Vagina (tissue), 2 donors: Measurements from ENCODE around the gene UBE3D. TPM values are rescaled to one million over a fixed set of nuclear protein-coding genes. Genes with fewer than 3 reads are reported as not detected.
"Not testable (repeated sequence)": the region's sequence is repeated elsewhere in the genome, so short reads cannot be mapped to it uniquely, and the experiment has no call there.

Experiments
- DNase-seq, 2 donors: peaks; one replicate each; pipeline ENCODE4 v3.0.0-alpha.2; 2017; ENCODE audit errors: extremely low spot score in 2 of 2
- H3K27ac ChIP-seq: fragments of 200-600 bp; sonication (generic); one replicate; pipeline ENCODE4 v1.5.1; 2019
- H3K27me3 ChIP-seq: fragments of 200-600 bp; sonication (generic); one replicate; pipeline ENCODE4 v1.5.1; 2019
- H3K36me3 ChIP-seq, 2 donors: fragments of 200-600 bp; sonication (generic); one replicate each; pipeline ENCODE4 v1.5.1; 2017 to 2019
- H3K4me1 ChIP-seq: fragments of 200-600 bp; sonication (generic); one replicate; pipeline ENCODE4 v1.5.1; 2019
- H3K4me3 ChIP-seq, 2 donors: fragments of 200-600 bp; sonication (generic); 1 replicate in 1 of 2; 2 replicates in 1 of 2; pipeline ENCODE4 v1.5.1; 2016 to 2019
- H3K9me3 ChIP-seq: fragments of 200-600 bp; sonication (generic); one replicate; pipeline ENCODE4 v1.5.1; 2019
- POLR2A ChIP-seq, 2 donors: fragments of 450-650 bp; IDR thresholded peaks; one replicate each; pipeline ENCODE4 v1.6.1; 2017; ENCODE audit warnings: antibody characterized with exemption in 2 of 2, mild to moderate bottlenecking in 2 of 2, moderate library complexity in 2 of 2
- POLR2AphosphoS5 ChIP-seq, 2 donors: sonication (generic); formaldehyde crosslinking; IDR thresholded peaks; one replicate each; pipeline ENCODE4 v1.9.0; 2017; ENCODE audit warnings: antibody characterized with exemption in 2 of 2, mild to moderate bottlenecking in 2 of 2, low read depth in 1 of 2; ENCODE audit not compliant: insufficient read depth in 1 of 2
- intact Hi-C: fragments of 100-400 bp; cut with DNase I; formaldehyde crosslinking; loops from one replicate; pipeline ENCODE4 v1.15.1; 2023
- total RNA-seq: library from RNA; depleted of rRNA; stranded (reverse); fragments of >200 nt; gene quantifications from one replicate; pipeline ENCODE4 v1.2.3, GENCODE V29; 2016
- TF ChIP-seq, protein P1 (sequence below), 3 experiments: fragments of 450-650 bp in 2 of 3; fragments of 200-600 bp in 1 of 3; sonication (generic) in 1 of 3; IDR thresholded peaks; one replicate each; pipeline ENCODE4 v1.5.1; 2017 to 2019; ENCODE audit warnings: antibody characterized with exemption in 3 of 3, mild to moderate bottlenecking in 2 of 3, moderate library complexity in 2 of 3

Gene UBE3D
- total RNA-seq, 1 donor from 2014 or later, result 8.3 TPM

DNA sequence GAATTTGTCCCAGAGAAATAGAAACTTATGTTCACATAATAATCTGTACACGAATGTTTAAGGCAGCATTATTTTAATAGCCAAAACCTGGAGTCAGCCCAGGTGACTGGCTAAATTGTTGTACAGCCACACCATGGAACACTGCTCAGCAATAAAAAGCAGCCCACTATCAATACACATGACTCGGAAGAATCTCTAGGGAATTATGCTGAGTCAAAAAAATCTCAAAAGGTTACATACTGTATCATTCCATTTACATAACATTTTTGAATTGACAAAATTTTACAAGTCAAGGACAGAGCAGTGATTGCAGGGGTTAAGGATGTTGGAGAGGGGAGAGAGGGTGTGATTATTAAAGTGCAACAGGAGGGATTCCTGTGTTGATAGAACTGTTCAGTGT lies 163.4 kb downstream of the UBE3D start:
- no peaks in the 10 kb centered on the region for H3K9me3 ChIP-seq
- intact Hi-C loops, result no loop called here
- H3K4me1 ChIP-seq, result peaks cover 9% of the 10 kb centered on the region
- TF ChIP-seq, protein P1, sequence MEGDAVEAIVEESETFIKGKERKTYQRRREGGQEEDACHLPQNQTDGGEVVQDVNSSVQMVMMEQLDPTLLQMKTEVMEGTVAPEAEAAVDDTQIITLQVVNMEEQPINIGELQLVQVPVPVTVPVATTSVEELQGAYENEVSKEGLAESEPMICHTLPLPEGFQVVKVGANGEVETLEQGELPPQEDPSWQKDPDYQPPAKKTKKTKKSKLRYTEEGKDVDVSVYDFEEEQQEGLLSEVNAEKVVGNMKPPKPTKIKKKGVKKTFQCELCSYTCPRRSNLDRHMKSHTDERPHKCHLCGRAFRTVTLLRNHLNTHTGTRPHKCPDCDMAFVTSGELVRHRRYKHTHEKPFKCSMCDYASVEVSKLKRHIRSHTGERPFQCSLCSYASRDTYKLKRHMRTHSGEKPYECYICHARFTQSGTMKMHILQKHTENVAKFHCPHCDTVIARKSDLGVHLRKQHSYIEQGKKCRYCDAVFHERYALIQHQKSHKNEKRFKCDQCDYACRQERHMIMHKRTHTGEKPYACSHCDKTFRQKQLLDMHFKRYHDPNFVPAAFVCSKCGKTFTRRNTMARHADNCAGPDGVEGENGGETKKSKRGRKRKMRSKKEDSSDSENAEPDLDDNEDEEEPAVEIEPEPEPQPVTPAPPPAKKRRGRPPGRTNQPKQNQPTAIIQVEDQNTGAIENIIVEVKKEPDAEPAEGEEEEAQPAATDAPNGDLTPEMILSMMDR (IDR thresholded peaks at IDR 0.05), result no peak
- TF ChIP-seq POLR2A (IDR thresholded peaks at IDR 0.05) (no peak), POLR2AphosphoS5 (IDR thresholded peaks at IDR 0.05; ENCODE audit: insufficient read depth in 1 of 2, low read depth in 1 of 2) (no peak)
- no peak overlapping the region for H3K27ac ChIP-seq
- no peak for DNase-seq
- no peak overlapping the region for H3K4me3 ChIP-seq
- no peaks in the 10 kb centered on the region for H3K27me3 ChIP-seq
- no peaks in the 10 kb centered on the region for H3K36me3 ChIP-seq

DNA sequence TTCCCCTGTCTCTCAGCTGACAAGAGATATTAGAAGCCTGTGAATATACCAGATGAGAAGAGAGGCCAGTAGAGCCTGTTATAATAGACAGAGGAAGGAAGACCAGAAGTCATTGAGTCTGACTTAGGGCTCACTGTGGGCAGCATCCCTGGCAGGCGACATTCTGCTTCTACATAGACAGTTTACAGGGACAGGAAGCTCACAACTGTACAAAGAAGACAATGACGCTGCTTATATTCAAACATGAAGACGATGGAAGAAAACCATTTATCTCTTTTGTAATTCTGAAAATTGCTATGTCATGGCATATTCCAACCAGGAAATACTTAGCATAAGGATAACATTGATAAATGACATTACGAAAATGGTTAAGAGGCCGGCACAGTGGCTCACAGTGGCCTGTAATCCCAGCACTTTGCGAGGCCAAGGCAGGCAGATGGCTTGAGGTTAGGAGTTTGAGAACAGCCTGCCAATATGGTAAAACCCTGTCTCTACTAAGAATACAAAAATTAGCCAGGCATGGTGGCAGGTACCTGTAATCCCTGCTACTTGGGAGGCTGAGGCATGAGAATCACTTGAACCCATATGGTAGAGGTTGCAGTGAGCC lies 170.9 kb downstream of the UBE3D start:
- H3K9me3 ChIP-seq, result no peaks in the 10 kb centered on the region
- intact Hi-C loops, result no loop called here
- no peaks in the 10 kb centered on the region for H3K4me1 ChIP-seq
- H3K27ac ChIP-seq, result no peak overlapping the region
- TF ChIP-seq POLR2A (IDR thresholded peaks at IDR 0.05) (no peak), POLR2AphosphoS5 (IDR thresholded peaks at IDR 0.05; ENCODE audit: insufficient read depth in 1 of 2, low read depth in 1 of 2) (no peak)
- TF ChIP-seq, protein P1 (IDR thresholded peaks at IDR 0.05), result no peak
- no peaks in the 10 kb centered on the region for H3K27me3 ChIP-seq
- no peak overlapping the region for H3K4me3 ChIP-seq
- no peaks in the 10 kb centered on the region for H3K36me3 ChIP-seq
- no peak for DNase-seq

DNA sequence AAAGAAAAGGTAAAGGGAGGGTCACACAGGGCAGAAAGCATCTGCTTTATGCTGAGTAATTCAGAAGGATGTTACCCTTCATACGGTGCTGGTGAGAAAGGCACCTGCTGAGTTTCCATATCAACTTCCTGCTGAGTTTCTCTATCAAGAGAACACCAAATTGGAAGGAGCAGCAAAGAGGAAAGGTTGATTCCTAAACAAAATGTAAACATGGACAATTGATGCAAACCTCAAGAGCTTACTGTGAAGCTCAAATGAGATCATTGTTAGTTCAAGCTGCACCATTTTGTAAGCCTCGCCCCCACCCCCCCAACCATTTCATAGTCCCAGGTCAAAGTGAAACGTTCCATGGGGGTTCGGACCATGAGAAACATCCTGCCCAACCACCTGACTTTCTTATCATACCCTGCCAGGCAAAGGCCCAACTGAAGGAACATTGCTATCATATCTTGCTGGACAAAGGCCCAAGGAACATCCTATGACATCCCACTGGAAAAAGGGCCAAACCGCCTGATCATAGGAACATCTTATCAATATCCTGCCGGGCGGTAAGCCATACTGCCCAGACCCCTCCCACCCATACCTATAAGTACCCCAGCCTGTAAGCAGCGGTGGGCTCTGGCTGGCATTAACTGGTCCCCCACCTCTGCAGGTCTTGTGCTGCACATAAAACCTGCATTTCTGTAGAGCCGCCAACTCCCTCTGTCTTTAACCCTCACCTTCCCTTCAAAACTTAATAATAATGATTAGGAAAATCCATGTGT lies 171.6 kb downstream of the UBE3D start:
- Histone ChIP-seq H3K27ac (no peak overlapping the region), H3K4me1 (no peaks in the 10 kb centered on the region), H3K27me3 (no peaks in the 10 kb centered on the region), H3K36me3 (no peaks in the 10 kb centered on the region), H3K9me3 (no peaks in the 10 kb centered on the region), H3K4me3 (no peak overlapping the region)
- no peak for DNase-seq
- no peak for TF ChIP-seq POLR2A (IDR thresholded peaks at IDR 0.05)
- TF ChIP-seq, protein P1 (IDR thresholded peaks at IDR 0.05), result no peak
- TF ChIP-seq POLR2AphosphoS5 (IDR thresholded peaks at IDR 0.05; ENCODE audit: insufficient read depth in 1 of 2, low read depth in 1 of 2), result no peak
- intact Hi-C loops, result no loop called here

DNA sequence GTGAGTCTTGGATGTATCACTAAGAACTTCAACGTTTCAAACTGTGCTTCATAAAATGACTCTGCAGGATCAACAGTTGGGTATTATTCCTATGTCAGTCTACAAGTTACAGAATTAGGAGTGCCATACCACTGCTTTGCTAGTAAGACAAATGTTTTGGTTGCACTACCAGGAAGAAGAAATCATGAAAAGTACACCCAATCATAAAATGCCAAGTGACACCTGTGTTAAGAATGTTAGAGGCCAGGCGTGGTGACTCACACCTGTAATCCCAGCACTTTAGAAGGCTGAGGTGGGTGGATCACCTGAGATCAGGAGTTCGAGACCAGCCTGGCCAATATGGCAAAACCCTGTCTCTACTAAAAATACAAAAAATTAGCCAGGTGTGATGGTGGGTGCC lies 174.1 kb downstream of the UBE3D start:
- H3K4me1 ChIP-seq, DNase-seq, H3K27ac ChIP-seq, H3K27me3 ChIP-seq, H3K4me3 ChIP-seq, intact Hi-C loops, H3K9me3 ChIP-seq, H3K36me3 ChIP-seq: not testable (repeated sequence)

DNA sequence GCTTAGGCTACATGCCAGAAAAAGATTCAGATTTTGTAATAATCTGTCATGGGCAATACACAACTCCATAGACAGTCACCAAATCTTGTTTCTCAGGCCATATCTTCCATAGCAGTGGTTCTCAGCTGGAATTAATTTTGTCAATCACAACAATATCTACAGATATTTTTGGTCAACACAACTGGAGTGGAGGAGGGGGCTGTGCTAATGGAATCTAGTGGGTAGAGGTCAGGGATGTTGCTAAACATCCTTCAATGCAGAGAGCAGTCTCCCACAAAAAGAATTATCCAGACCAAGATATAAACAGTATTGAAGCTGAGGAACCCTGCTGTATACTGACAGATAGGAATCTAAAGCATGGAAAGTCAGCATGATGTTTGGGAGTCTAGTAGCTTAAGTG lies 174.6 kb downstream of the UBE3D start:
- H3K27me3 ChIP-seq, result no peaks in the 10 kb centered on the region
- intact Hi-C loops, result no loop called here
- TF ChIP-seq POLR2A (IDR thresholded peaks at IDR 0.05), result no peak
- TF ChIP-seq, protein P1 (IDR thresholded peaks at IDR 0.05), result no peak
- TF ChIP-seq POLR2AphosphoS5 (IDR thresholded peaks at IDR 0.05; ENCODE audit: insufficient read depth in 1 of 2, low read depth in 1 of 2), result no peak
- no peak for DNase-seq
- H3K27ac ChIP-seq, result no peak overlapping the region
- H3K36me3 ChIP-seq, result no peaks in the 10 kb centered on the region
- H3K9me3 ChIP-seq, result no peaks in the 10 kb centered on the region
- no peaks in the 10 kb centered on the region for H3K4me1 ChIP-seq
- no peak overlapping the region for H3K4me3 ChIP-seq
